GM10248 (cell line): ENCODE data around the gene RERE.
"Not testable (repeated sequence)": the region's sequence is repeated elsewhere in the genome, so short reads cannot be mapped to it uniquely, and the experiment has no call there.

Experiments used
- CTCF ChIA-PET: fragments of 300-600 bp; sonication (Branson Sonifier 250); formaldehyde crosslinking; extraction: SDS; loops from one replicate; lab custom pipeline; 2021; ENCODE audit warnings: antibody characterized with exemption; lab: Yijun Ruan, JAX
- POLR2A ChIA-PET: fragments of 350-650 bp; sonication (Branson Sonifier 250); formaldehyde crosslinking; extraction: SDS; loops from one replicate; lab custom pipeline; 2020; ENCODE audit warnings: antibody characterized with exemption; lab: Yijun Ruan, JAX
- DNase-seq: peaks from one replicate; pipeline ENCODE4 v3.0.0; 2012; ENCODE audit errors: extremely low spot score
- TF ChIP-seq, protein P1 (sequence below): IDR thresholded peaks from 2 replicates; pipeline ENCODE4 v1.5.1; 2012; ENCODE audit warnings: mild to moderate bottlenecking, low read depth; ENCODE audit errors: extremely low read depth, missing control alignments, control extremely low read depth

Gene RERE

DNA sequence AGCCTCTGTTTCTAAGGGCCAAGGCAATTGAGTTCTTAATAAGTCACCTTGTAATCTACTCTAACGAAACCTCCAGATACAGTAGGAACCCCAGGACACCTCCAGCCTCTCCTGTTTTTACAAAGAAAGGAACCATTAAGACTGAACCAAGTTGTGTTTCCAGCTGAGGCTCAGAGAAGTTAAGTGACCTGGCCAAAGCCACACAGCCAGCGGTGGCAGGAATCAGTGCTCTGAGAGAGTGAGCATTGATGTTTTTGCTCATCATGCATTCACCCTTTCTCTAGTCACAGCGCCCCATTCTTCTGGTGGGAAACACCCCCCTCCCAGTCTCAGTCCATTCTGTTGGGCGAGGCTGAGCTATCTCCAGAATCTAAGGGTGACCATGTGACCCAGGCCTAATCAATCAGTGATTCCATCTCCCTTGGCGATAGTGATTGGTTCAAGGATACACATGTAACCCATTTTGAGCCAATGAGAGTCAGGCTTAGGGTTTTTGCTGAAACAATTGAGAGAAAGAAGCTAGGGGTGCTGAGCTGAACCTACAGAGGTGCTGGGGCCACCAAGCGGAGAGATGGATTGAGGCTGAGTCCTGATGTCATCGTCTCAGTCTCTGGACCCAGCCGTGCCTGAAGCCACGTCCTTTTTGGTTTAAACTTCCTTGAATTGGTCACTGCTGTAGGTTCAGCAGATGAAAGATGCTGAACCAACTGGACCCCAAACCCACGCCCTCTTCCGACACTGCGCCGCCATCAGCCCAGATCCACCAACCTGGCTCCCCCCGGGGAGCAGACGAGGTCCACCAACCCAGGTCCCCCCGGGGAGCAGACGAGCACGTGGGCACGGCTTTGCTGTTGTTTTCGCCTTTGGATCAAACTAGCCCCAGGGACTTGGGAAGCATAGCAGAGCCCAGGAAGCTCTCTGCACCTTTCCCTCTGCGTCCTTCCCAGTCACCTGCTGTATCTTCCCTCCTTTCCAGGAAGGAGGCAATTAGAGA, 28.0 kb upstream of the RERE start:
- DNase-seq, result no peak
- ChIA-PET CTCF (interaction anchor here (1.4 to 9.3 kb wide), 7 partner anchors 11 to 285 kb away, joined by 3 to 145 read pairs (median 8); no protein-coding TSS in a partner anchor), POLR2A (interaction anchor here (0.7 kb wide), 1 partner anchor 12 kb away, joined by 4 read pairs; no protein-coding TSS in a partner anchor)
- TF ChIP-seq, protein P1, sequence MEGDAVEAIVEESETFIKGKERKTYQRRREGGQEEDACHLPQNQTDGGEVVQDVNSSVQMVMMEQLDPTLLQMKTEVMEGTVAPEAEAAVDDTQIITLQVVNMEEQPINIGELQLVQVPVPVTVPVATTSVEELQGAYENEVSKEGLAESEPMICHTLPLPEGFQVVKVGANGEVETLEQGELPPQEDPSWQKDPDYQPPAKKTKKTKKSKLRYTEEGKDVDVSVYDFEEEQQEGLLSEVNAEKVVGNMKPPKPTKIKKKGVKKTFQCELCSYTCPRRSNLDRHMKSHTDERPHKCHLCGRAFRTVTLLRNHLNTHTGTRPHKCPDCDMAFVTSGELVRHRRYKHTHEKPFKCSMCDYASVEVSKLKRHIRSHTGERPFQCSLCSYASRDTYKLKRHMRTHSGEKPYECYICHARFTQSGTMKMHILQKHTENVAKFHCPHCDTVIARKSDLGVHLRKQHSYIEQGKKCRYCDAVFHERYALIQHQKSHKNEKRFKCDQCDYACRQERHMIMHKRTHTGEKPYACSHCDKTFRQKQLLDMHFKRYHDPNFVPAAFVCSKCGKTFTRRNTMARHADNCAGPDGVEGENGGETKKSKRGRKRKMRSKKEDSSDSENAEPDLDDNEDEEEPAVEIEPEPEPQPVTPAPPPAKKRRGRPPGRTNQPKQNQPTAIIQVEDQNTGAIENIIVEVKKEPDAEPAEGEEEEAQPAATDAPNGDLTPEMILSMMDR, result no peak

DNA sequence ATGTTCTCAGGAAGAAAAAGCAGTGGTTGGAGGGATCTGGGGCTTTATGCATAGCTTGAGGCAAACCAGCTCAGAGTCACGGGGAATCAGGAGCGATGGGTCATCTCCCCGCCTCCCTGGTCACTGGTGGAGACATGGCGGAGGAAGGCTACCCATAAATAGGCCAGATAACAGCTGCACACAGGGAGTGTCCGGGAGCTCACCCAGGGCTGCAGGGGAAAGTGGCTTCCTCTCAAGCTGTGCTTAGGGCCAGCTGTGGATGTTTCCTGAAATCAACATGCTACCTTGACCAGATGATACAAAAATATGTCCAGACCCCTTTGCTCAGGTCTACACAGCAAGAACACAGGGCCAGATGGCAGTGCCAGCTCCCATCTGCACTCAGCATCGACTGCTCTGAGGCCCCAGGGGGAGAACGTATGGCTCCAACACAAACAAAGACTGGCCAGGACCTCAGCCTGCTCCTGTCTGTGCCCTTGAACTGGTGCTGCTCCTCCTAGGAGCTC, 27.1 kb upstream of the RERE start:
- POLR2A ChIA-PET, result interaction anchor here (0.7 kb wide), 1 partner anchor 13 kb away, joined by 4 read pairs; no protein-coding TSS in a partner anchor

DNA sequence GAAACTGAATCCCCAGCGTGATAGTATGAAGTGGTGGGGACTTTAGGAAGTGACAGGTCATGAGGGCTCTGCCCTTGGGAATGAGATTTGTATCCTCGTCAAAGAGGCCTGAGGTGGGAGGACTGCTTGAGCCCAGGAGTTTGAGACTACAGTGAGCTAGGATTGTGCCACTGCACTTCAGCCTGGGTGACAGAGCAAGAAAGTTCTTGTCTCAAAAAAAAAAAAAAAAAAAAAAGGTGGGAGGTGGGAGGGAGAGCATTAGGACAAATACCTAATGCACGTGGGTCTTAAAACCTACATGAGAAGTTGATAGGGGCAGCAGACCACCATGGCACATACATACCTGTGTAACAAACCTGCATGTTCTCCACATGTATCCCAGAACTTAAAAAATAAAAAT, 24.0 kb upstream of the RERE start:
- ChIA-PET CTCF (interaction anchor here (2.0 kb wide), 1 partner anchor 115 kb away, joined by 7 read pairs; no protein-coding TSS in a partner anchor), POLR2A (no interaction called here)
- TF ChIP-seq, protein P1, result no peak

More for the DNA sequence above, 27.1 kb upstream of the RERE start:
- TF ChIP-seq, protein P1, result no peak
- CTCF ChIA-PET, result interaction anchor here (1.4 to 9.3 kb wide), 5 partner anchors 11 to 284 kb away, joined by 4 to 145 read pairs (median 8); no protein-coding TSS in a partner anchor
- no peak for DNase-seq

DNA sequence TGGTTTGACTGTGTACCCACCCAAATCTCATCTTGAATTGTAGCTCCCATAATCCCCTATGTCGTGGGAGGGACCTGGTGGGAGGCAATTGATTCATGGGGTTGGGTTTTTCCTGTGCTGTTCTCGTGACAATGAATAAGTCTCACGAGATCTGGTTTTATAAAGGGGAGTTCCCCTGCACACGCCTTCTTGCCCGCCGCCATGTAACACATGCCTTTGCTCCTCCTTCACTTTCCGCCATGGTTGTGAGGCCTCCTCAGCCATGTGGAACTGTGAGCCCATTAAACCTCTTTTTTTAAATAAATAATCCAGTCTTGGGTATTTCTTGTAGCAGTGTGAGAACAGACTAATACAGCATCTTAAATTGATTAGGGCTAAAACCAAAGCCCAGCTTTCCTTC, 22.6 kb upstream of the RERE start:
- ChIA-PET POLR2A (interaction anchor here (0.8 kb wide), 1 partner anchor 22 kb away, joined by 3 read pairs; the partner anchor contains the start of gene RERE), CTCF (interaction anchor here (0.9 to 13.9 kb wide), 8 partner anchors 8 to 379 kb away, joined by 3 to 145 read pairs (median 3); no protein-coding TSS in a partner anchor)
- DNase-seq, result no peak
- TF ChIP-seq, protein P1, result no peak

More for the DNA sequence above, 24.0 kb upstream of the RERE start:
- DNase-seq, result no peak

DNA sequence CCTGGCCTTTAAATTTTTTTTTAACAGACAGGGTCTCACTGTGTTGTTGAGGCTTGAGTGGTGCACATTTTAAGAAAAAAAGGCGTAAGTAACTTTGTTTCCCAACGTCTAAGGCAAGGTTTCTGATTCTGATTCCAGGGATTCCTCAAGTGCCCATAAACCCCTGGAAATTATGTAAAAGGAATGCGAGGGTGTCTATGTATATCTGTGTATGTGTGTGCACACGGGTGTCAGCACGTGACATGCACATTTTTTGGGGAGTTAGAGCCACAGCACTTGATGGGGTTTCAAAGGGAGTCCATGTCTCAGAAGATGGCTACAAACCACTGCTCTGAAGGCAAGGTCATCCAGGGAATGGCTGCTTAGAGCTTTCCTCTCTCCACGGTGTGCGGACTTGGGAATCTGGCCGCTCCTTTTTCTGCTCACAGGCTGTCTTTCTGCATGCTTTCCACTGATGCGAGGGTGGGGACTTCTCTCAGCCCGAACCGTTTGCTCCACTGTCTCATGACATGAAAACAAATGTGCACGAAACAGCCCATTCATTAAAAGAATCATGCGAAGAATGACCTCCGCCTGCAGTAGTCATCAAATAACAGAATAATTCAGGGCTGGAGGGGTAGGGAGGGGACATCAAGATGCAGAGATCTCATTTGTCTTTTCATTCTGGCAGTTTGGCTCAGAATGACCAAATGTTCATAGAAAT, 18.7 kb upstream of the RERE start:
- no peak for DNase-seq
- CTCF ChIA-PET, result interaction anchor here (13.9 kb wide), 1 partner anchor 12 kb away, joined by 145 read pairs; no protein-coding TSS in a partner anchor
- TF ChIP-seq, protein P1, result no peak
- POLR2A ChIA-PET, result no interaction called here

DNA sequence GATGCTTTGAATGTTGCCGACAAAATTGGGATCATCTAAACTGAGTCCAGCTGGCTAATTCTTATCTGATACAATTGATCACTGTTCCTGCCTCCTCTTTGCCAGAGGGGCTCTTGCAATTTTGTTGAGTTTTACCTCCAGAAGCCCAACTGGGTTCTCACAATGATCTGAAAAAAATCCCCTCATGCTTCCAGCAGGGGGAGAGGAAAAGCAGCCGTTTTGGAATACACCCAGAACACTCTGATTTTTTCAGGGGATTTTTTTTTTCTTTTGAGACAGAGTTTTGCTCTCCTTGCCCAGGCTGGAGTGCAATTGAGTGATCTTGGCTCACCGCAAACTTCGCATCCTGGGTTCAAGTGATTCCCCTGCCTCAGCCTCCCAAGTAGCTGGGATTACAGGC, 13.9 kb upstream of the RERE start:
- CTCF ChIA-PET, result interaction anchor here (1.1 to 13.9 kb wide), 2 partner anchors 17 to 30 kb away, joined by 3 to 145 read pairs; no protein-coding TSS in a partner anchor
- TF ChIP-seq, protein P1, result no peak
- DNase-seq, result no peak
- POLR2A ChIA-PET, result no interaction called here

DNA sequence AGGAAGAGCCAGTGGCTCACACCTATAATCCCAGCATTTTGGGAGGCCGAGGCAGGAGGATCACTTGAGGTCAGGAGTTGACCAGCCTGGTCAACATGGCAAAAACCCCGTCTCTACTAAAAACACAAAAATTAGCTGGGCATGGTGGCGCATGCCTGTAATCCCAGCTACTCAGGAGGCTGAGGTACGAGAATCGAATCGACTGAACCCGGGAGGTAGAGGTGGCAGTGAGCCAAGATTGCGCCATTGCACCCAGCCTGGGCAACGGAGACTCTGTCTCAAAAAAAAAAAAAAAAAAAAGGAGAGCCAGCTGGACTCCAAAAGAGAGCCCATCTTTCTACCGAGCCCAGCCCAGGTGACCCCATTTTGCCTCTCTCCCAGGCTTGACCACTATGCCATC, 13.3 kb upstream of the RERE start:
- DNase-seq, POLR2A ChIA-PET: not testable (repeated sequence)
- CTCF ChIA-PET, result interaction anchor here (1.1 to 13.9 kb wide), 2 partner anchors 17 to 29 kb away, joined by 3 to 145 read pairs; no protein-coding TSS in a partner anchor
